IPS DF 6.9 (cell line): ENCODE measurements around the gene HTR7.
A peak's percentile ranks its signal among the peaks of the same experiment; 100 is the strongest.

Source experiments
- DNase-seq: peaks from one replicate; pipeline ENCODE4 v3.0.0-alpha.2; 2013; ENCODE audit warnings: low read depth, low spot score
- H3K27ac ChIP-seq: one replicate; pipeline ENCODE4 v1.5.1; 2013; ENCODE audit warnings: low read length, control low read depth
- H3K27me3 ChIP-seq: 2 replicates; pipeline ENCODE4 v1.6.1; 2013; ENCODE audit warnings: mild to moderate bottlenecking, low read length; ENCODE audit not compliant: control insufficient read depth, insufficient read depth
- H3K36me3 ChIP-seq: 2 replicates; pipeline ENCODE4 v1.6.1; 2013; ENCODE audit warnings: low read length; ENCODE audit not compliant: control insufficient read depth, insufficient read depth
- H3K4me1 ChIP-seq: 2 replicates; pipeline ENCODE4 v1.6.1; 2013; ENCODE audit warnings: low read length; ENCODE audit not compliant: control insufficient read depth, insufficient read depth
- H3K4me3 ChIP-seq: 2 replicates; pipeline ENCODE4 v1.5.1; 2013; ENCODE audit warnings: mild to moderate bottlenecking, low read length
- H3K9me3 ChIP-seq: 2 replicates; pipeline ENCODE4 v1.6.1; 2013; ENCODE audit warnings: low read length, inconsistent platforms; ENCODE audit not compliant: control insufficient read depth, insufficient read depth
- WGBS: extraction: QIAGEN DNeasy Blood & Tissue Kit; methylation state at CpG from one replicate; pipeline ENCODE4 v1.1.7; 2013; ENCODE audit warnings: mixed read lengths, missing lambda C conversion rate; ENCODE audit not compliant: insufficient read length, insufficient coverage; 5-methylcytosine and 5-hydroxymethylcytosine counted together

The HTR7 gene

GRCh38 chr10:90859321-90859751 is 1.5 kb upstream of the HTR7 start:
- Histone ChIP-seq H3K27ac (no peak overlapping the region), H3K4me3 (no peak overlapping the region), H3K4me1 (no peaks in the 10 kb centered on the region), H3K27me3 (peaks cover 10% of the 10 kb centered on the region), H3K36me3 (no peaks in the 10 kb centered on the region), H3K9me3 (no peaks in the 10 kb centered on the region)
- DNase-seq: no peak
- no CpG with 5 or more reads among the region's 5 CpGs for WGBS

GRCh38 chr10:90858461-90858968 is 676 bp upstream of the HTR7 start:
- no CpG with 5 or more reads among the region's 10 CpGs for WGBS
- Histone ChIP-seq H3K4me3 (peak overlapping the region; percentile 67; the same call in 1 of the 2 replicates), H3K27ac (no peak overlapping the region), H3K36me3 (no peaks in the 10 kb centered on the region), H3K27me3 (peaks cover 10% of the 10 kb centered on the region), H3K4me1 (no peaks in the 10 kb centered on the region), H3K9me3 (no peaks in the 10 kb centered on the region)
- no peak for DNase-seq

DNA sequence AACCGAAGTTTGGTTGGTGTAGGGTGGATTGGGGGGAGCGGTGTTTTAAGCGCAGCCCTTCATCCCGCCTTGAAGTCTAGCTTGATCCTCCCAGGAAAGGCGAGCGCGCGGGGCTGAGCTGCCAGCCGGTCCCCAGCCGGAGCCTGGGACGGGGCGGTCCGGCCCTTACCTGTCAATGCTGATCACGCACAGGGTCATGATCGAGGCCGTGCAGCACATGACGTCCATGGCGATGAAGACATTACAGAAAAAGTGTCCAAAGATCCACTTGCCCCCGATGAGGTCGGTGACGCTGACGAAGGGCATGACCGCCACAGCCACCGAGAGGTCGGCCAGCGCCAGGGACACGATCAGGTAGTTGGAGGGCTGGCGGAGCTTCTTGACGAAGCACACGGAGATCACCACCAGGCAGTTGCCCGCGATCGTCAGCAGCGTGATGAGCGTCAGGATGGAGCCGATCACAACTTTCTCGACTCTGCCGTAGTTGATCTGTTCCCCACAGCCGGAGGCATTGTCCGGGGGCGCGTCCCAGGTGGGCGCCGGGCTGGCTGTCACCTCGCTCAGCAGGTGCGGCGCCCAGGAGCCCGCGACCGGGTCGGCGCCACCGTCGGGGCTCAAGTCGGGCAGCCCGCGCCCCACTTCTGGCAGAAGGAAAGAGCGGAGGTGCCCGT is 740 bp downstream of the HTR7 start:
- no CpG with 5 or more reads among the region's 59 CpGs for WGBS
- DNase-seq: no peak
- Histone ChIP-seq H3K27ac (no peak overlapping the region), H3K9me3 (no peaks in the 10 kb centered on the region), H3K4me1 (no peaks in the 10 kb centered on the region), H3K4me3 (peak overlapping the region; percentile 67), H3K36me3 (no peaks in the 10 kb centered on the region), H3K27me3 (peaks cover 10% of the 10 kb centered on the region)

GRCh38 chr10:90856261-90856660 is 1.6 kb downstream of the HTR7 start:
- Histone ChIP-seq H3K4me1 (no peaks in the 10 kb centered on the region), H3K4me3 (peak overlapping the region; percentile 6; the same call in 1 of the 2 replicates), H3K9me3 (no peaks in the 10 kb centered on the region), H3K27ac (no peak overlapping the region), H3K36me3 (no peaks in the 10 kb centered on the region), H3K27me3 (peaks cover 10% of the 10 kb centered on the region)
- DNase-seq: no peak
- WGBS: no CpG with 5 or more reads among the region's 3 CpGs

DNA sequence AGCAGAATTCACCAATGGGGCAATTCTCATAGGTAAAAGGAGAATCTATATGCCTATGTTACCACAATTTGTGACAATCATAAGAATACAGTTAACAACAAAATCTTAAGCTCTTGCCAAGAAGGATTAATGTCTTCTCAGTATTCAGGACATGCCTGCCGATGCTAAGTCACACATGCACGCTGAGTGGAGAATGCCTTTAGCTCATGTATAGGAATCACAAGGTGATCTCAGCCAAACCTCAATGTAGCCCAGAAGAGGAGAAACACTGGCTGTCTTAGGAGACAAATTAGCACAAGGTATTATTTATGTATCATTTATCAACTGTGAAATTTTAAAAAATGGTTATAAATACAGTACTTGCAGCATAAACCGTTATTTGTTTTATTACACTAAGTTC is 2.7 kb downstream of the HTR7 start:
- no CpG with 5 or more reads among the region's 3 CpGs for WGBS
- Histone ChIP-seq H3K4me3 (no peak overlapping the region), H3K36me3 (no peaks in the 10 kb centered on the region), H3K27ac (no peak overlapping the region), H3K9me3 (no peaks in the 10 kb centered on the region), H3K27me3 (peaks cover 10% of the 10 kb centered on the region), H3K4me1 (no peaks in the 10 kb centered on the region)
- DNase-seq: no peak

DNA sequence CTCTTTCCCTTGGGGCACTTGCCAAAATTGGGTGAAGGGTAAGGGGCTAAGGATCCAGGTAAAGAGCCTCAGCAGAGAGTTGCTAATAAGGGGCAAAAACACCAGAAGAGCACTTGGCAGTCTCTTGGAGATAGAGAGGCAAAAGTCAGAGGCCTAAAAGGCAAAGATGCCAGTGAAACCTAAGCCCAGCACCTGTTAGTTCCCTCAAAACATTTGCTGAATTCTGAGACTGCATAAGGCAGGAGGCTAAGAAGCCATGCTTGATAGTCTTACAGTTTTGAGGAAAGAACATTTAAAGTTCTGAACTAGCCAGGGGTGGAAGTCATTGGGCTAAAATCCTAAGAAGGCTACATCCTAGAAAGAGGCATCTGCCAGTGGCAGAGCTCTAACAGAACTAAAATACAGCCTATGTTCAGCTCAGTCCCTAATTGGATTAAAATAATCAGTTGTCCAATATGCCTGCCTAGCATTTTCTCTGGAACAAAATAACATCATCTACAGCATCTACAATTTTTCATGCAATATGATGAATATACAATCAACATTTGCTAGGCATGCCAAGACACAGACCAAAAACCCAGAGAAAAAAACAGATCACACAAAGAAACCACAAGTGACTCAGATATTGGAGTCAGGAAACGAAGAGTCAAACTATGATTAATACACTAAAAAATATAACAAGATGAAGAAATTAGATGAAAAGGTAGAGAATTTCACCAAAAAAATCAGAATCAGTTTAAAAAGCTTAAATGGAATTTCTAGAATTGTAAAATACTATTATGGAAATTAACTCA is 7.7 kb downstream of the HTR7 start:
- H3K27ac ChIP-seq: no peak overlapping the region
- no peaks in the 10 kb centered on the region for H3K36me3 ChIP-seq
- no peak for DNase-seq
- WGBS: no CpG with 5 or more reads among the region's 1 CpG
- no peaks in the 10 kb centered on the region for H3K27me3 ChIP-seq
- H3K4me1 ChIP-seq: no peaks in the 10 kb centered on the region
- H3K9me3 ChIP-seq: no peaks in the 10 kb centered on the region
- no peak overlapping the region for H3K4me3 ChIP-seq

GRCh38 chr10:90847436-90847835 is 10.4 kb downstream of the HTR7 start:
- H3K4me1 ChIP-seq: no peaks in the 10 kb centered on the region
- DNase-seq: no peak

DNA sequence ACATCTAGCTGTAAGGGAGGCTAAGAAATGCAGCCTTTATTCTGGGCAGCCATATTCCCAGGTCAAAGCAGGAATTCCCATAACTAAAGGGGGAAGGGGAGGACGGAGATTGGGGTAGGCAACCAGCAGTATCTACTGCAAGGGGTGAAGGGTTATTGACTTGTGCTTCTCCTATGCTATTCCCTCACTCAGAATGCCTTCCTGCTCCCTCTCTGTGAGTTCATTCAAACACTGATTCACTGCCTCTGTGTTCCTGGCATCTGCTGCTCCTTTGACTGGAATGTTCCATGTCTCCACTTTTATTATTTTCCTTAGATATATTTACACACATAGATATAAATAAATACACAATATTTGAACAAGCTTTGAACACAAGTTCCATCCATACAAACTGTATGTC is 11.1 kb downstream of the HTR7 start:
- Histone ChIP-seq H3K4me1 (no peaks in the 10 kb centered on the region), H3K4me3 (no peak overlapping the region), H3K9me3 (no peaks in the 10 kb centered on the region), H3K36me3 (no peaks in the 10 kb centered on the region), H3K27me3 (no peaks in the 10 kb centered on the region), H3K27ac (no peak overlapping the region)
- WGBS: no CpG with 5 or more reads among the region's 1 CpG
- DNase-seq: no peak

More at GRCh38 chr10:90847436-90847835, 10.4 kb downstream of the HTR7 start:
- H3K9me3 ChIP-seq: no peaks in the 10 kb centered on the region
- no CpG with 5 or more reads among the region's 1 CpG for WGBS
- H3K27me3 ChIP-seq: no peaks in the 10 kb centered on the region
- H3K4me3 ChIP-seq: no peak overlapping the region
- no peaks in the 10 kb centered on the region for H3K36me3 ChIP-seq
- H3K27ac ChIP-seq: no peak overlapping the region

DNA sequence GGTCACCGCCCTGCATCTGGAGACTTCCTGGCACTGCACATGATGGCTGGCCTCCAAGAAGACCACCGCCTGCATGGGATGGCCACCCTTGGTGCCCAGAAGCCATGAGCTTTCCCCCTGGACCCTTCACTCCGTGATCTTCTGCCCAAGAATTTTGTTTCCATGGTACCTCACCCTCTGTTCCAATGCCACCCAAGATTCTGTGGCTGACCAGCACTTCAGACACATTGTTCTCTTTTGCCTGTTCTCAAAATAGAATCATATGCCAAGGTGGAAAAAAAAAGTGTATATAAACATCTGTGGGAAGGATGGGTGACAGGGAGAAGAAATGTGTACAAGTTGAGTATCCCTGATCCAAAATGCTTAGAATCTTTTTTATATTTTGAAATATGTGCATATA is 12.1 kb downstream of the HTR7 start:
- Histone ChIP-seq H3K27ac (no peak overlapping the region), H3K4me1 (no peaks in the 10 kb centered on the region), H3K9me3 (no peaks in the 10 kb centered on the region), H3K4me3 (no peak overlapping the region), H3K27me3 (no peaks in the 10 kb centered on the region), H3K36me3 (no peaks in the 10 kb centered on the region)
- DNase-seq: no peak
- WGBS: no CpG with 5 or more reads among the region's 3 CpGs

DNA sequence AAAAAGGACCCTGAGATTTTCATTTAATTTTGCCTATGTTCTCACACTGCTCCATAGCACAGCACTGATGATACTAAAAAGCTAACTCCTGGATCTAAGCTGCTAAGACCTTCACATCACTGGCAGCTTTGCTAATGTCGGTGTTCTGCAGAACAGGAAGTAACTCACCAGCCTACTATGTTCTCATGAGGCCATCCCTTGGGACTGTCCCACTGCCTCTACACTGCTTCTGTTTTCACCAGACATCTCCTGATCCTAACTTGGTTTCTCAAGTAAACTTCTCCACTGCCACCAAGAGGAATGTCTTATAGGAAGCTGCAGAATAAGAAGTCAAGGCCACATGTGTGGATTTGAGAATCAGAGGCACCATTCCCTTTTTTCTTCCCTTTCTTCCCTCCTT is 15.1 kb downstream of the HTR7 start:
- H3K4me1 ChIP-seq: no peaks in the 10 kb centered on the region
- no peak overlapping the region for H3K4me3 ChIP-seq
- H3K36me3 ChIP-seq: no peaks in the 10 kb centered on the region
- no peak for DNase-seq
- no peak overlapping the region for H3K27ac ChIP-seq
- H3K27me3 ChIP-seq: no peaks in the 10 kb centered on the region
- no peaks in the 10 kb centered on the region for H3K9me3 ChIP-seq
- WGBS: no CpG with 5 or more reads among the region's 1 CpG
